Subcutaneous adipose tissue (tissue), 4 donors: ENCODE measurements around the gene CYP19A1. TPM values are rescaled to one million over a fixed set of nuclear protein-coding genes. Genes with fewer than 3 reads are reported as not detected.

ENCODE experiments used
- total RNA-seq, 4 donors: library from RNA; depleted of rRNA; stranded (reverse); fragments of >200 nt; gene quantifications; one replicate each; pipeline ENCODE4 v1.1.0, GENCODE V29; 2016
- TF ChIP-seq, protein P1 (sequence below): fragments of 450-650 bp; IDR thresholded peaks from one replicate; pipeline ENCODE4 v1.5.1; 2016; ENCODE audit warnings: low read depth, mild to moderate bottlenecking, control low read depth, antibody characterized with exemption, moderate library complexity

CYP19A1 gene
- total RNA-seq, 4 donors from 2014 or later, result 0.75 to 16.7 (median 8.3) TPM

DNA sequence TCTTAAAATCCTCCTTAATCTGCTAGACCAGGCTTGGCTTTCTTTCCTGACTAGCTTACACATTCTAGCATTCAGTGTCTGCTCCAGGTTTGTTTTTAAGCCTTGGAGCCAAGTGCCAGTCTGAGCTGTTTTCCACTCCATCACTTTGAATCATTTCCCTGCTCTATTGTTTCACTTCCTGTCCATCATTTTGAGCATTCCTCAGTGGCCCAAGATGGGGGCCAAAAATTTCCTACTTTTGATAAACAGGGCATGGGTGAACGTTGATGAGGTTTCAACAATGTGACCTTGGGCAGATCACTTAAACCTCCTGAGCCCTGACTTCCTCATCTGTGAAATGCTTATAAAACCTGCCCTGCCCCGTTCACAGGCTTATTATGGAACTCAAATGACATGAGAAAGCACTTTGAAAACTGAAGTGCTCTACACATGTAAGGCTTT is 4.4 kb downstream of the CYP19A1 start:
- TF ChIP-seq, protein P1, sequence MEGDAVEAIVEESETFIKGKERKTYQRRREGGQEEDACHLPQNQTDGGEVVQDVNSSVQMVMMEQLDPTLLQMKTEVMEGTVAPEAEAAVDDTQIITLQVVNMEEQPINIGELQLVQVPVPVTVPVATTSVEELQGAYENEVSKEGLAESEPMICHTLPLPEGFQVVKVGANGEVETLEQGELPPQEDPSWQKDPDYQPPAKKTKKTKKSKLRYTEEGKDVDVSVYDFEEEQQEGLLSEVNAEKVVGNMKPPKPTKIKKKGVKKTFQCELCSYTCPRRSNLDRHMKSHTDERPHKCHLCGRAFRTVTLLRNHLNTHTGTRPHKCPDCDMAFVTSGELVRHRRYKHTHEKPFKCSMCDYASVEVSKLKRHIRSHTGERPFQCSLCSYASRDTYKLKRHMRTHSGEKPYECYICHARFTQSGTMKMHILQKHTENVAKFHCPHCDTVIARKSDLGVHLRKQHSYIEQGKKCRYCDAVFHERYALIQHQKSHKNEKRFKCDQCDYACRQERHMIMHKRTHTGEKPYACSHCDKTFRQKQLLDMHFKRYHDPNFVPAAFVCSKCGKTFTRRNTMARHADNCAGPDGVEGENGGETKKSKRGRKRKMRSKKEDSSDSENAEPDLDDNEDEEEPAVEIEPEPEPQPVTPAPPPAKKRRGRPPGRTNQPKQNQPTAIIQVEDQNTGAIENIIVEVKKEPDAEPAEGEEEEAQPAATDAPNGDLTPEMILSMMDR, result no peak

DNA sequence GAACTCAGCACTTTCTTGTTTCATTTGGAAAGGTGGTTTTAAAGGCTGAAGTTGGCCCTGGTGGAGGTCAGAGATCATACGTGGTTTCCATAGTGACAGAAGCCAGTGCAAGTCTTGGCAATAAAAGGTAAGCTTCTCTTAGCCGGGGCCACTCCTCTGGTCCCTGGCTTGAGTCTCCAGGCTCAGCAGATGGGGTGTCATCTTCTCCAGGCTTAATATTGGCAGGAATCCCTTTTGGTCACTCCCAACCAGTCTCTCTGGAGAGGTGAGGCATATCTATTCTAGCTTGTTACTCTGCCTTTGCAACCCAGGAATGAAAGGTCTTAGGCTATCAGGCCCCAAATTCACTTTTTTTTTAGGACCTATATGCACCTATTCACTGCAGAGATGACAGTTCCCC is 4.8 kb downstream of the CYP19A1 start:
- TF ChIP-seq, protein P1, result no peak

DNA sequence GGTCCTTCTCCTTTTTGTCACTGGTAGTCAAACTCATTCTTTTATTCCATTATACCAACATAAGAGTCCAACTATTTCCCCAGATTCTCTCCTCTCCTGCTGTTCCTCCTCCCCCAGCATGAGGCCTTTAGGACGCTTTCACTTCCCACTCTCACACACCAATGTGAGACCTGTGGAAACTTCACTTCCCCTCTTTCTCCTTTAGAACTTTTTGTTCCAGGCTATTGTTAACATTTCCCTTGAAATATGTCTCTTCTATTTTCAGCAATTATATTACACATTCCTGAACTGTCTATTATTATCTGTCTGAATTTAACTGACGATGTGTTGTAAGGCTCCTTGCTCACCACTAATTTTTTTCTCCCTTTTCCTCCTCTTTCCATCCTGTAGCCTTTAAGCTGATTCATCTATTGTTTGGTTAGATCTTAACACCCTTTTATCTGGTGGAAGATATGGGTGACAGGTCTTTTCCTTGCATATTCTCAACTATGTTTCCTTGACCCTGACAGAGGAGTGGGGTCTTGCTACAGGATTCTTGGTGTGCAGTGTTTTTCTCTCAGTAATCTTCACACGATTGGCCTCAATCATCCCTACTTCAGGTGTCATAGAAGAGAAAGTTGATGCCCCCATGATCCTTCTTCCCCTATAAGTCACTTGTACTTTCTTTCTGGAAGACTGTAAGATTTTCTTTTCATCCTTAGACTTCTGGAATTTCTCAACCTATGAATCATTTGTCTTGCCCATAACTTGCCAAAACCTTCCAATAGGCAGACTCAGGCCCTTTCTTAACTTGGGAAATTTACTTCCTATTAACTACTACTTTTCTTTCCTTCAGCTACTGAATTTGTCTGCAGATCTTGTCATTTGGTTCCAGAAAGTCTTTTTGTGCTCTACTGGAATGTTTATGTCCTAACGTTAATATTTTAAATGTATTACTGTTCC is 5.9 kb downstream of the CYP19A1 start:
- TF ChIP-seq, protein P1, result no peak

DNA sequence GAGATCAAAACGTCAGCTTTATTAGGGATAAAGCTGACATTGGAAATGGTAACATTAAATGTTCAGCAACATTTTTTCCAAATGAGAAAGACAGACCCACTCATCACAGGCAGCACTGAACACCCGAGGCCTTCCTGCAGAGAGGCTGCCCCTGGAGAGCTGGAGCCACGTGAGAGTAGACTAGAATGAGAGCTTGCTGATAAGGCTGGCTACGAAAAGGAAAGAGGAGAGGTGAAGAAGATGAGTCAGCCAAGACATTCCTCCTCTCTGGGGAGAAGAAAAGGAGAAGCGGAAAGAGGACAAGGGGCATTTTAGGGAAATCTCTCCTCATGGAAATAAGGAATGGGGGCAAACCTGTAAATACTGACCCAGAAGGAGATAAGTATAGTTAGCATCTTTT is 7.3 kb downstream of the CYP19A1 start:
- TF ChIP-seq, protein P1, result no peak

DNA sequence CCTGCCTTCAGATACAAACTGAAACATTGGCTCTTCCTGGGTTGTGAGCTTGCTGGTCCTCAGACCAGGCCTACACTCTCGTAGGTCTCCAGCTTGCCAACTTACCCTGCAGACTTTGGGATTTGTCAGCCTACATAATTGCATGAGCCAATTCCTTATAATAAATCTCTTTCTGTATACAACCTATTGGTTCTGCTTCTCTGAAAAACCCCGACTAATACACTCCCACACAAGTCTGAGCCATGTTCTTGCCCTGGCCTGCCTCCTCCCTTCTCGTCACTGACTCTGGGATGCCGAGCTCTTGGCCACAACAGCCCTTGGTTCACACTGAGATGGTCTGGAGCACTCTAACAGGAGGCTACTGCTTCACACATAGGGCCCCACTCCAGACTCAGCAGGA is 9.5 kb downstream of the CYP19A1 start:
- TF ChIP-seq, protein P1, result no peak

DNA sequence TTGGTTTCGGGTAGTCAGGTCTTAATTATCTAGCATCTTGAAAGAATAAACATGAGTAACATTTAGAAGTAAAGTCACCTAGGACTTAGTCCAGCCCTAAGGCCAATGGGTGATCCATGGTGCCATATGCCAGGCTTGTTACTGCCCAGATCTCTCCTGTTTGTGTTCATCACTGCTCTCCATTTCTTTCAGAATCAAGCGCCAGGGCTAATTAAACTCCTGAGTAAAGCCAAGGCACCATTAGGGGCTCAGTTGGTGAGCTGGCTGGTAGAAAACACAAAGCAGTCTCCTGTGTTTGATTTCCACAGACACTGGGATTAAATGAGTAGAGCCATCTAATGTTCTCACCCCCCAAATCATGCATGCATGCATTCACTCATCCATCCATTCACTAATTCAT is 11.3 kb downstream of the CYP19A1 start:
- TF ChIP-seq, protein P1, result no peak

DNA sequence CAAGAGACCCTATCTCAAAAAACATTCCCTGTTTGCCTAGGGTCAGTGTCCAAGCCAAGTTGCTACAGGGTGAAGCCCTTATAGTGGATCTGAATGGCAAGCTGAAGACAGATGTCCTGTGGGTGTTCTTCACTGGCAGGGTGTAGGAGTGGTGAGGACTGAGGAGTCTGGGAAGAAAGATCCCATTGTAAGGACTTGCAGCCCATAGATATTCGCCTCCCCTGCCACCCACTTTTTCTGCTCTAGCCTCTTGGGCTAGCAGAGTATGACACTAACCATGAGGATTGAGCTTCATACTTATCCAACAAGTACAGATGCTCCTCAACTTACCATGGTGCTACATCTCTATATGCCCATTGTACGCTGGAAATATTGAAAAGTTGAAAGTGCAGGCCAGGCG is 13.2 kb downstream of the CYP19A1 start:
- TF ChIP-seq, protein P1, result no peak
